Prostate gland (tissue), 2 donors: ENCODE results near the gene LPP. TPM values are rescaled to one million over a fixed set of nuclear protein-coding genes. Genes with fewer than 3 reads are reported as not detected.

Experiments
- DNase-seq: peaks from one replicate; pipeline ENCODE4 v3.0.0-alpha.2; 2019; ENCODE audit warnings: low spot score
- H3K27ac ChIP-seq, 2 donors: fragments of 200-600 bp; sonication (generic); 2 replicates each; pipeline ENCODE4 v1.5.1; 2017 to 2019
- H3K27me3 ChIP-seq: fragments of 200-600 bp; sonication (generic); replicated peaks from 2 replicates; pipeline ENCODE4 v1.5.1; 2019; ENCODE audit not compliant: insufficient read depth
- H3K36me3 ChIP-seq, 2 donors: fragments of 200-600 bp; sonication (generic); 1 replicate in 1 of 2; 2 replicates in 1 of 2; pipeline versions ENCODE4 v1.5.1 to v1.8.1; 2017 to 2019
- H3K4me1 ChIP-seq: fragments of 200-600 bp; sonication (generic); replicated peaks from 2 replicates; pipeline ENCODE4 v1.5.1; 2019
- H3K4me3 ChIP-seq, 2 donors: fragments of 200-600 bp; sonication (generic); 2 replicates each; pipeline ENCODE4 v1.5.1; 2017 to 2019
- H3K9me3 ChIP-seq: fragments of 200-600 bp; sonication (generic); 2 replicates; pipeline ENCODE4 v1.5.1; 2017
- POLR2A ChIP-seq: fragments of 450-650 bp; IDR thresholded peaks from one replicate; pipeline ENCODE4 v1.6.1; 2016; ENCODE audit warnings: antibody characterized with exemption, mild to moderate bottlenecking
- POLR2AphosphoS5 ChIP-seq: sonication (generic); formaldehyde crosslinking; IDR thresholded peaks from one replicate; pipeline ENCODE4 v1.6.1; 2017; ENCODE audit warnings: antibody characterized with exemption
- WGBS: methylation state at CpG from one replicate; pipeline ENCODE4 v1.1.5; 2018; 5-methylcytosine and 5-hydroxymethylcytosine counted together
- intact Hi-C: fragments of 100-400 bp; cut with DNase I; formaldehyde crosslinking; loops from one replicate; pipeline ENCODE4 v1.14.2; 2022
- total RNA-seq, 2 donors: library from RNA; depleted of rRNA; stranded (reverse); fragments of >200 nt; gene quantifications; one replicate each; pipeline ENCODE4 v1.1.0, GENCODE V29; 2016
- TF ChIP-seq, protein P1 (sequence below), 4 experiments: fragments of 200-600 bp in 2 of 4; fragments of 450-650 bp in 2 of 4; sonication (generic) in 2 of 4; IDR thresholded peaks; 1 replicate in 3 of 4; 2 replicates in 1 of 4; pipeline ENCODE4 v1.5.1; 2016 to 2019; ENCODE audit warnings: antibody characterized with exemption in 4 of 4, mild to moderate bottlenecking in 2 of 4, moderate library complexity in 2 of 4

LPP gene
- total RNA-seq, 2 donors from 2014 or later = 219 to 248 TPM

DNA sequence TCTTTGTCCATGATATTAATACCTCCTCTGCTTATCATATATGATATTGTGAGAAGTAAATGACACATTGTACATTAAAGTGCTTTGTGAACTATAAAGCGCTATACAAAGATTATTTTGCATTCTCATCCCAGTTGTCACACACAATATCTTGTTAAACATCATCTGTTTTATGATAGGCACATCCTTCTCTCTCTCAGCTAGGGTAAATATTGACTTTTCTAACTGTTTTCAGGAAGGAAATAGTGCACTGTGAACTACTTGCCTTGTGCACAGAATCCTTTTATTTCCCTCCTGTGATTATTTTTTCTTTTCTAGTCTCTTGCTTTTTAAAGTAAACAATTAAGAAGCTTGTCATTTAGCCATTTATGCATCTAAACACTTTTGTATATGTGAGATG is 388.2 kb downstream of the LPP start:
- H3K27ac ChIP-seq = no peak overlapping the region
- H3K4me1 ChIP-seq = peaks cover 5% of the 10 kb centered on the region
- DNase-seq = no peak
- no peak overlapping the region for H3K4me3 ChIP-seq
- WGBS = 42% methylated on average over 1 of the region's 1 CpG
- H3K36me3 ChIP-seq = no peaks in the 10 kb centered on the region
- no peaks in the 10 kb centered on the region for H3K27me3 ChIP-seq
- intact Hi-C loops = no loop called here
- no peaks in the 10 kb centered on the region for H3K9me3 ChIP-seq
- TF ChIP-seq, protein P1, sequence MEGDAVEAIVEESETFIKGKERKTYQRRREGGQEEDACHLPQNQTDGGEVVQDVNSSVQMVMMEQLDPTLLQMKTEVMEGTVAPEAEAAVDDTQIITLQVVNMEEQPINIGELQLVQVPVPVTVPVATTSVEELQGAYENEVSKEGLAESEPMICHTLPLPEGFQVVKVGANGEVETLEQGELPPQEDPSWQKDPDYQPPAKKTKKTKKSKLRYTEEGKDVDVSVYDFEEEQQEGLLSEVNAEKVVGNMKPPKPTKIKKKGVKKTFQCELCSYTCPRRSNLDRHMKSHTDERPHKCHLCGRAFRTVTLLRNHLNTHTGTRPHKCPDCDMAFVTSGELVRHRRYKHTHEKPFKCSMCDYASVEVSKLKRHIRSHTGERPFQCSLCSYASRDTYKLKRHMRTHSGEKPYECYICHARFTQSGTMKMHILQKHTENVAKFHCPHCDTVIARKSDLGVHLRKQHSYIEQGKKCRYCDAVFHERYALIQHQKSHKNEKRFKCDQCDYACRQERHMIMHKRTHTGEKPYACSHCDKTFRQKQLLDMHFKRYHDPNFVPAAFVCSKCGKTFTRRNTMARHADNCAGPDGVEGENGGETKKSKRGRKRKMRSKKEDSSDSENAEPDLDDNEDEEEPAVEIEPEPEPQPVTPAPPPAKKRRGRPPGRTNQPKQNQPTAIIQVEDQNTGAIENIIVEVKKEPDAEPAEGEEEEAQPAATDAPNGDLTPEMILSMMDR (IDR thresholded peaks at IDR 0.05) = no peak
- TF ChIP-seq POLR2AphosphoS5 (peak; percentile 57), POLR2A (no peak)

DNA sequence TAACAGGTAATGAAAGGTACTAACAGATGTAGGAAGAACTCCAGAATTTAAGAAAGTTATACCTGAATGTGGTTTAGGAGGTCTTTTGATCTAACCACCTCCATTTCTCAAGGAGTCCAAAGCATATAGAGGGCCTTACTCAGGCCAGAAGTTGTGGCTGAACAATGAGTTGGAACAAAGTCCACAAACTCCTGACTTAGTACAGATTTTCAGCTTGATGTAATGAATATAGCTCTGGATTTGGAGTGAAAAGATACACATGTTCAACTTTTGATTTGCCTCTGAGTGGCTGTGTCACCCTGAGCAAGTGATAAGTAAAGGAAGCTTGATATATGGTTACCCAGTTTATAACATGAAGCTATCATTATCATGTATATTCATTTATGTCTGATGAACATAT is 390.1 kb downstream of the LPP start:
- no peak overlapping the region for H3K4me3 ChIP-seq
- no peaks in the 10 kb centered on the region for H3K36me3 ChIP-seq
- no peaks in the 10 kb centered on the region for H3K9me3 ChIP-seq
- intact Hi-C loops = no loop called here
- H3K27me3 ChIP-seq = no peaks in the 10 kb centered on the region
- H3K27ac ChIP-seq = no peak overlapping the region
- no peak for DNase-seq
- H3K4me1 ChIP-seq = peaks cover 5% of the 10 kb centered on the region
- no peak for TF ChIP-seq POLR2A
- TF ChIP-seq POLR2AphosphoS5 = no peak
- TF ChIP-seq, protein P1 (IDR thresholded peaks at IDR 0.05) = no peak

DNA sequence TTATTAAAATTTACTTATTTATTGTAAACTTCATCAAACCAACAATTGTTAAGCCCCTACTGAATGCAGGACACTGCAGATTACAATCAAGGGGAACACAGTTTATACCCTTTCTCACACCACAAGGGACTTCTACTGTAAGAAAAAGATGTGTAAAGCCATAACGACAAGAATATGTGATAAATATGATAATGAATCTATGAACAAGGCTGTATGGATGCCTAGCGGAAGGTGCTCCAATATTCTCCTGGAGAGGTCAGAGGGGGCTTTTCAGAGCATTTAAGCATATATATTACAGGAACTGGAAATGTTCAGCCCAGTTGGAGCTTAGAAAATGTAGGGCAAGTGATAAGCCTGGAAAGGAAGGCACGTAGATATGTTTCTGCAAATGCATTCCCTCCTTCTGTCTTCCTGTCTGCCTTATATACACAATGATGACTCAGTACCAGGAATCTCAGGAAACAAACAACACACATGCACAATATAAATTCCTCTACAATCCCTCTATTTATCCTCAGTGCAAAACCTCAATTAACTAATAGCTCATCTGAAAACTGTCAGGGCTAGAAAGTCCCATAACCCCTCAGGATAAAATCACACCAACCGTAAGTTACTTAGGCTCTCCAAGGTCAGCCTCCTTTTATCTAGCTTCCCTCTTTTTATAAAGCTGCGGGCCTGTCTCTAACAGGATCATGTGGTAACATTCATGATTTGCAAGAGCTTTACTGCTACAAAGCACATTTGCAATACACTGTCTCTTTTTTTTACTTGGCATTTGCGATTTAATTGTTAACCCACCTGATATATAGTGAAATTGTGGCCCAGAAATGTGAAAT is 393.1 kb downstream of the LPP start:
- no peak for DNase-seq
- Histone ChIP-seq H3K27me3 (no peaks in the 10 kb centered on the region), H3K36me3 (no peaks in the 10 kb centered on the region), H3K27ac (no peak overlapping the region), H3K4me3 (no peak overlapping the region), H3K9me3 (no peaks in the 10 kb centered on the region), H3K4me1 (peaks cover 5% of the 10 kb centered on the region)
- WGBS = 85% methylated on average over 6 of the region's 6 CpGs
- TF ChIP-seq POLR2AphosphoS5 (no peak), POLR2A (no peak)
- TF ChIP-seq, protein P1 (IDR thresholded peaks at IDR 0.05) = no peak
- intact Hi-C loops = no loop called here

DNA sequence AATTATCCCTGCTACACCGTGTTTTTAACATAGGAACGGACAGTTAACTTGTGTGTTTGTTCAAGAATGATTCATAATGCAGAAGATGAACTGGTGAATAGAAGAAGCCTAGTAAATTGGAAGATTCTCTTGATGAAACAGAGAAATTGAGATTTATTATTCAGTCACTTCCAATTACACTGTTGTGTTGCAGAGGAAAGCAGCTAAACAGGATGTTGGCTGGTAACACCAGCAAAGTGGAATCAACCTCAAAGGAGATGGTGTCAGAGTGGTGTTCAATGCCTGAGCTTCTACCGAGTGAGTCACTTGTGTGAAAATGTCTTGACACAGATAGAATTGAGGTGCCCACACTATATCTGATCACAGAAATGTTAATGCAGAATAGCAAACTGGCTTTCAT is 399.6 kb downstream of the LPP start:
- H3K4me1 ChIP-seq = no peaks in the 10 kb centered on the region
- H3K27me3 ChIP-seq = no peaks in the 10 kb centered on the region
- no peak overlapping the region for H3K4me3 ChIP-seq
- DNase-seq = no peak
- intact Hi-C loops = no loop called here
- H3K9me3 ChIP-seq = no peaks in the 10 kb centered on the region
- H3K27ac ChIP-seq = no peak overlapping the region
- TF ChIP-seq POLR2A (no peak), POLR2AphosphoS5 (no peak)
- TF ChIP-seq, protein P1 (IDR thresholded peaks at IDR 0.05) = no peak
- WGBS = 72% methylated on average over 3 of the region's 3 CpGs
- no peaks in the 10 kb centered on the region for H3K36me3 ChIP-seq

DNA sequence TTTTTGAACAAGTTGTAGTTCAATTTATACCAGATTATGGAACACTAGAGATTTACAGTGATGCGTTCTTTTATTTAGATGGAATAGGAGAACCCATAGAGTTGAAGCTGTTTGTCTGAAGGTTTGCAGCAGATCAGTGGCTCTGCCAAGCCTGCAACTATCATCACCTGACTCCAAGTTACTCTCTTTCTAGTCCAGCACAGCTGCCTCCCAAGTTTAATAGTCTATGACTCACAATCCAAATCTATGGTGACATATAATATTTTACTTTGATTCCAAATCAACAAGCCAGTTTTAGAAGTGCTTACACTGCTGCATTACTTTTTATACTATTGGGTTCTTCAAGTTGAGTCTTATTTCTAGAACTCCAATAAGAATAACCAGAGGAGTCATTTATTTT is 400.4 kb downstream of the LPP start:
- WGBS = 84% methylated on average over 1 of the region's 1 CpG
- Histone ChIP-seq H3K4me1 (no peaks in the 10 kb centered on the region), H3K27me3 (no peaks in the 10 kb centered on the region), H3K27ac (no peak overlapping the region), H3K4me3 (no peak overlapping the region), H3K36me3 (no peaks in the 10 kb centered on the region), H3K9me3 (no peaks in the 10 kb centered on the region)
- peak; percentile 26 for DNase-seq
- TF ChIP-seq POLR2A = no peak
- peak; percentile 67 for TF ChIP-seq POLR2AphosphoS5
- intact Hi-C loops = no loop called here
